MG63 (cell line): ENCODE data around the gene PARD3B. TPM values are rescaled to one million over a fixed set of nuclear protein-coding genes. Genes with fewer than 3 reads are reported as not detected.
A peak's percentile ranks its signal among the peaks of the same experiment; 100 is the strongest.

Experiments used
- DNase-seq: peaks from one replicate; pipeline ENCODE4 v3.0.0-alpha.2; 2020
- H3K27me3 ChIP-seq: fragments of 250-450 bp; sonication (Bioruptor Pico); 2 replicates; pipeline ENCODE4 v1.5.1; 2020; ENCODE audit warnings: mild to moderate bottlenecking, moderate library complexity
- H3K36me3 ChIP-seq: fragments of 250-450 bp; sonication (Bioruptor Pico); 2 replicates; pipeline ENCODE4 v1.5.1; 2020; ENCODE audit warnings: mild to moderate bottlenecking, moderate library complexity
- H3K4me3 ChIP-seq: fragments of 250-450 bp; sonication (Bioruptor Pico); 2 replicates; pipeline ENCODE4 v1.5.1; 2020; ENCODE audit warnings: mild to moderate bottlenecking, moderate library complexity
- H3K9me3 ChIP-seq: fragments of 250-450 bp; sonication (Bioruptor Pico); 2 replicates; pipeline ENCODE4 v1.5.1; 2020; ENCODE audit warnings: mild to moderate bottlenecking, moderate library complexity
- total RNA-seq: library from RNA; depleted of rRNA; stranded (reverse); fragments of >200 nt; shearing (Covaris generic); gene quantifications from 2 replicates; pipeline ENCODE4 v1.2.3, GENCODE V29; 2014; ENCODE audit warnings: low replicate concordance

The PARD3B gene
- total RNA-seq, 1 experiment from 2014 or later = 4.5 TPM

DNA sequence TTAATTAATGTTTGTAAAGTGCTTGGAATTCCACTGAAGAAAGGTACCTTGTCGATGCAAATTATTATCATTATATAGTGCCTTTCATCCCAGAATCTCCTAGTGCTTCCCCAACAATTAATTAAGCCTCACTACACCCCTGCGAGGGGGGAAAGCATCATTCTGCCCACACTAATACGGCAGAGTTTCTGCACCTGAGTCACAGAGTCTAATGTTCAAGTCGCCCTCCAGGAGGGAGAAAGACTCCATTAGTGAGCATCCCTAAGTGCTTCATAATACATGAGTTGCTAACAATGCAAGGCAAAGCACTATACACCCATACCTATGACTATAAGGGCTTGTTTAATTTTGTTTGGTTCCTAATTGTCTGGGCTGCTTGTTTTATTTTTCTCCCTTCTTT is 1111.7 kb downstream of the PARD3B start:
- no peak for DNase-seq
- Histone ChIP-seq H3K9me3 (no peaks in the 10 kb centered on the region), H3K27me3 (no peaks in the 10 kb centered on the region), H3K4me3 (no peak overlapping the region), H3K36me3 (no peaks in the 10 kb centered on the region)

DNA sequence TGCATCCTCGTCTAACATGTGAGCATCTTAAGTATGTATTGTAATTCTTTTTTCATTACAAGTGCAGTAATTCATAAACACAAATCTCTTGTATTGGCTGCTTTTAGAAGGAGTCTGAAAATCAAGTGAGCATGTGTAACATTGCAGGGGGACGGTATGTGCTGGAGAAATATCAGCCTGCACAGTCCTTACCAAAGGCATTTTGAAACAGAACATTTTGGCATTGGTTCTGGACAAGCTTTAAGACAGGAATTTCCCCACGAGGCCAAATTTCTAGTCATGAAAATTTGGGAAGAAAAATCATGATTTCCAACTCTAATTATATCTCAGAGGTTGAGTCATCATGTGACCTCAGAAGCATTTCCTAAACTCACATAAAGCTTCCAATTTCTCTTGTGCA is 1112.3 kb downstream of the PARD3B start:
- Histone ChIP-seq H3K4me3 (no peak overlapping the region), H3K27me3 (no peaks in the 10 kb centered on the region), H3K36me3 (no peaks in the 10 kb centered on the region), H3K9me3 (no peaks in the 10 kb centered on the region)
- DNase-seq = peak; percentile 27

DNA sequence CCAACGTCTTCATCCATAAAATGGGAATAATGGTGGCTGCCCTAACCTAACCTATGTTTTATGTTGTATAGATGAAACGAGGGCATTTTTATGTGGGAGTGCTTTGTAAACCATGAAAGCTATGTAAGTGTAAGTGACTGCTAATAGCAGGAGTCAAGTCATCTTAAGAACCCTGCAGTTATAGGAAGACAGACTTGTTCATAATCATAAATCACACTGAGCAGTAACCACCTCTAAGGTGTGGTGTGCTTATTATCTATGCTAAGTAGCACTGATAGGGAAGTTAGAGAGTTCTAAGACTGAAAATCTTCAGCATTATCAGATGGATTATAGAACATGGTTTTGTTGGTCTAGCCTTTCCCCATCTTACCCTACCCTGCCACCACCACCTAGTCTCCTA is 1112.8 kb downstream of the PARD3B start:
- Histone ChIP-seq H3K27me3 (no peaks in the 10 kb centered on the region), H3K9me3 (no peaks in the 10 kb centered on the region), H3K36me3 (no peaks in the 10 kb centered on the region), H3K4me3 (no peak overlapping the region)
- DNase-seq = no peak

DNA sequence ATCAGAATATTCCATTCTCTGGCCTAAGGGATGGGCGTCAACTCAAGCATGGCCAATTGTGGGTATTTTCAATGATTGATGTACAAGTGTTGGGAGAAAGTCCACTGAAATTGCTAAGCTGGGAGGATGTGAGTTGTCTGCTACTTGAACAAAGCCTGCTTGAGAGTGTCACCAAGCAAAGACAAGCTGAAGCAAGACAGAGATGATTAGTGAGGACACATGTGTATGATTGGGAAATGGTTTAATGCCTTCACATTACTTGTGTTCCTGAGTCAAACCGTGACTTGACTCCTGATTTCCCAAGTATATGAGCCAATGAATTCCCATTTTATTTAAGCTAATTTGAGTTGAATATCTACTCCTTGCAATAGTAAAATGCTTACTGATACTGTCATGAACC is 1113.3 kb downstream of the PARD3B start:
- Histone ChIP-seq H3K9me3 (no peaks in the 10 kb centered on the region), H3K27me3 (no peaks in the 10 kb centered on the region), H3K4me3 (no peak overlapping the region), H3K36me3 (no peaks in the 10 kb centered on the region)
- no peak for DNase-seq

DNA sequence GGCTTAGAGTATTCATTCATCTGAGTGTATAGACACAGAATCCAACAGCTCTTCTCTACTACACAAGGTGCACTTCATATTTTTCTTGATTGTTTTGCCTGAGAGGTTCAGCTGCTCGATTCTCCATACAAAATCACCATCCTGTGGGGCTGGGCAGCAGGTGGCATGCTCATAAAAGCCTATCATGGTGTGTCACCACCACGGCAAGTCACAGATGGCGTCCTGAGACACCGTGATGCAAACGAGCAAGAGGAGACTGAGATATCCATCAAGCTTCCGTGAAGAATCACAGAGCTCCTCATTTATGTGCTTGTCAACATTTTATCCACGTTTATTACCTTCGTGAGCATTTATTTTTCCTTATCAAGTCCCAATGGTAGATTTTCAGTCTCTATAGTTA is 1114.6 kb downstream of the PARD3B start:
- H3K27me3 ChIP-seq = no peaks in the 10 kb centered on the region
- no peaks in the 10 kb centered on the region for H3K9me3 ChIP-seq
- DNase-seq = no peak
- H3K36me3 ChIP-seq = no peaks in the 10 kb centered on the region
- no peak overlapping the region for H3K4me3 ChIP-seq

DNA sequence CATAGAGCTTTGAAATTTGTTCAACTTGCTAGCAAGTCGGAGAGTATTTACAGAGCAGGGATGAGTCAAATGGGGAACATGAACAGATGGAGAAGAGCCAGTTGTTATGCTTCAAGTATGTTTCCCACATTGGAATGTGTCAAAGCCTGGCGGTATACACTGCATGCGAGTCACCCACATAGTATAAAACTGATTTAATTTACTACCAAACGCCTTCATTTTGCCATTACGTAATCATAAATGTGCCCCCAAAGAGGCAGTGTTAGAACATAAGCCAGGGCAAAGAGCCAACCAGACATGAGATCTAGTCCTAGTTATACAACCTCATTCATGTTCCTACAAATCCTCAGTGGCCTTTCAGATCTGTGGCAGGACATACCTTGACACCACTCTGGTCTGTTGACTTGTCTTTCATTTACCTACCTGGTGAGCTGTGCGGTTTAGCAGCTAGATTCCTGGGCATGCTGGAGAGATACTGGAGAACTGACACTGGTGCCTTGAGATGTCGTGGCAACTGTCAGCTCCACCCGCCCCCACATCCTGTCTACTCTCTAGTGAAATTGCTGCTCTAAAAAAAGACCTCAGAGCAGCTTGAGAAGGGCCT is 1115.3 kb downstream of the PARD3B start:
- DNase-seq = peak; percentile 74
- H3K27me3 ChIP-seq = no peaks in the 10 kb centered on the region
- no peak overlapping the region for H3K4me3 ChIP-seq
- H3K36me3 ChIP-seq = no peaks in the 10 kb centered on the region
- no peaks in the 10 kb centered on the region for H3K9me3 ChIP-seq

DNA sequence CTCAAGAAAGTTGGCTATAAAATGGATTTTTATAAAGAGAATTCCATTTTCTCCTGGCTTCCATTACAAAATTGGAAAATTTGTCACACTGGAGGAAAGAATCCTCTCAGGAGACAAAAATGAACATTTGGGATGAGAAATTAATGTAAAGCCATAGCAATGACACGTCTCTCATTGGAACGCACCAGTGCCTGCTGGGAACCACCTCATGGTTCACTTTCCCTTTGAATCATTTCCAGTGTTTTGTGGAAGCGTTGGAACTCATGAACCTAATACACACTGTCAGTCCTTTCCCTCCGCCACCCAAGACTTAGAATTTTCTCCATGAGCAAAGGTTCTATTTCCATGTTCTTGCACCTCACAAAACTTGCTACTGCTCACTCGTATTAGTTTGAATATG is 1116.0 kb downstream of the PARD3B start:
- Histone ChIP-seq H3K9me3 (no peaks in the 10 kb centered on the region), H3K4me3 (no peak overlapping the region), H3K27me3 (no peaks in the 10 kb centered on the region), H3K36me3 (no peaks in the 10 kb centered on the region)
- DNase-seq = no peak

DNA sequence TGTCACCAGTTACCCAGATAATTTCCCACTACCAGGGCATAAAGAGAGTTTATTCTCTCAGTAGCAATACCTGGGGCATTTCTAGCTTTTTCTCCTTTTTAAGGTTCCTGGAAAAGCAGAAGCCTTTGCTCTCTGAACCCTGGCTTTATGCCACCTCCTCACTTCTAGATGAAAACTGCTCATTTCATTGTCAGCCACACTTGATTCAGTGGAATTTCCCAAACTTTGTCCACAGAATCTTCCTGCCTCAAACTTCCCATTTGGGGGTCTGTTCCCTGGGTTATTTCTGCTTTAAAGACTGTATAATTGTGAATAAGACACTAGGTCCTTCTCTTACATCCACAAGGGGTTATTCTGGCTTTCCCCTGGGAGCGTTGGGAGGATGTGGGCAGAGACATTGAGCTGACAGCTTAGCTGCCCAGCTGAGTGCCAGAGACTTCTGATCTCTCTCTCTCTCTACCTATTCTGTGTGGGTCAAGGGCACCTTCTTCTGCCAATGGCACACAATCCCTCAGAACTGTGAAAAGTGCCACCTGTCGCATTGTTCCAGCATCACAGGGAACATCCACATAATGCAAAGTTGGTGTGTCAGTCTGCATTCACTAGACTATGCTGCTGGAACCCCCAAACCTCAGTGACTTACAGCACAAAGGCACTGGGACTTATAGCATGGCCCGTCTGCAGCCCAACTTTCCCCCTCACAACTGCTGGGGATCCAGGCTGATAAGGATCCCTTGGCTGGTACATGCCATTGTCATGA is 1117.1 kb downstream of the PARD3B start:
- Histone ChIP-seq H3K9me3 (no peaks in the 10 kb centered on the region), H3K36me3 (no peaks in the 10 kb centered on the region), H3K4me3 (no peak overlapping the region), H3K27me3 (no peaks in the 10 kb centered on the region)
- no peak for DNase-seq

DNA sequence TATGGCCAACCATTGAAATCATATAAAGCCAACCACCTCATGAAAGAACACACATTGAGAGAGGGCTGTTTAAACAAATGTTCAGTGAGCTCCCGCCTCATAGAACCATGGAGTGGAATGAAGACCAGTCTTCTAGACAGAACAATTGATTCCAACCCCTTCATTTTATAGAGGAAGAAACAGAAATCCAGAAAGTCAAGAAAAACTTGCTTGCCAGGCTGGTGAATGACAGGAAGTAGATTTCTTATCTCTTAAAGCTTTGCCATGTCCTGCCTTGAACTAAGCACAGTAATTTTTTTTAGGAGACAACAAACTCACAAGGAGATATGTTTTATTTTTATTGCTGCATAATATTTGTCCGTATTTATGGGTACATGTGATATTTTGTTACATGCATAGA is 1120.5 kb downstream of the PARD3B start:
- Histone ChIP-seq H3K9me3 (no peaks in the 10 kb centered on the region), H3K36me3 (no peaks in the 10 kb centered on the region), H3K27me3 (no peaks in the 10 kb centered on the region), H3K4me3 (no peak overlapping the region)
- no peak for DNase-seq
